A673 (cell line): ENCODE measurements around the gene BCR.

Experiments used
- EZH2 ChIP-seq: fragments of 200-600 bp; sonication (generic); IDR thresholded peaks from 2 replicates; pipeline ENCODE4 v1.6.1; 2017; ENCODE audit warnings: borderline replicate concordance, low read depth, mild to moderate bottlenecking, mixed read lengths, antibody characterized with exemption, low read length; ENCODE audit not compliant: poor library complexity, severe bottlenecking
- TF ChIP-seq, protein P1 (sequence below): fragments of 300-800, 200-600 bp; sonication (generic); conservative IDR thresholded peaks from 2 replicates; pipeline ENCODE4 v1.5.1; 2017; ENCODE audit warnings: low read depth, mild to moderate bottlenecking, antibody characterized with exemption, low read length, moderate library complexity, mixed read lengths

GRCh38 chr22:23266780-23267179, 86.5 kb downstream of the BCR start:
- TF ChIP-seq EZH2, result no peak
- TF ChIP-seq, protein P1, sequence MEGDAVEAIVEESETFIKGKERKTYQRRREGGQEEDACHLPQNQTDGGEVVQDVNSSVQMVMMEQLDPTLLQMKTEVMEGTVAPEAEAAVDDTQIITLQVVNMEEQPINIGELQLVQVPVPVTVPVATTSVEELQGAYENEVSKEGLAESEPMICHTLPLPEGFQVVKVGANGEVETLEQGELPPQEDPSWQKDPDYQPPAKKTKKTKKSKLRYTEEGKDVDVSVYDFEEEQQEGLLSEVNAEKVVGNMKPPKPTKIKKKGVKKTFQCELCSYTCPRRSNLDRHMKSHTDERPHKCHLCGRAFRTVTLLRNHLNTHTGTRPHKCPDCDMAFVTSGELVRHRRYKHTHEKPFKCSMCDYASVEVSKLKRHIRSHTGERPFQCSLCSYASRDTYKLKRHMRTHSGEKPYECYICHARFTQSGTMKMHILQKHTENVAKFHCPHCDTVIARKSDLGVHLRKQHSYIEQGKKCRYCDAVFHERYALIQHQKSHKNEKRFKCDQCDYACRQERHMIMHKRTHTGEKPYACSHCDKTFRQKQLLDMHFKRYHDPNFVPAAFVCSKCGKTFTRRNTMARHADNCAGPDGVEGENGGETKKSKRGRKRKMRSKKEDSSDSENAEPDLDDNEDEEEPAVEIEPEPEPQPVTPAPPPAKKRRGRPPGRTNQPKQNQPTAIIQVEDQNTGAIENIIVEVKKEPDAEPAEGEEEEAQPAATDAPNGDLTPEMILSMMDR, result no peak
